HG03457 (cell line): ENCODE data around the gene MEFV.
"Not testable (repeated sequence)": the region's sequence is repeated elsewhere in the genome, so short reads cannot be mapped to it uniquely, and the experiment has no call there.

Experiments
- ATAC-seq: cut with Tn5 transposase; IDR thresholded peaks from one replicate; pipeline ENCODE4 v1.9.1; 2021; ENCODE audit warnings: moderate number of reproducible peaks; ENCODE audit not compliant: unreplicated experiment

Gene MEFV

GRCh38 chr16:3256146-3256865 is at the start of gene MEFV:
Gene MEFV (minus strand): TSS chr16:3256633. CDS start chr16:3256587, 46 bp downstream.
- ATAC-seq, result no peak

GRCh38 chr16:3306078-3306477 is 49.6 kb upstream of the MEFV start:
- no peak for ATAC-seq

GRCh38 chr16:3305109-3306068 is 49.0 kb upstream of the MEFV start, which contains the start of the genes TIGD7 and ZNF75A:
Gene TIGD7 (minus strand): TSS chr16:3305430. CDS start chr16:3300614, 4,816 bp downstream.
Gene ZNF75A (plus strand): TSS chr16:3305497. CDS start chr16:3308429, 2,932 bp downstream.
- ATAC-seq, result peak; percentile 90

- ATAC-seq, result no peak
Observed at GRCh38 chr16:3304370-3304769, 47.9 kb upstream of the MEFV start.

- no peak for ATAC-seq
Observed at GRCh38 chr16:3295783-3296182, 39.4 kb upstream of the MEFV start.

- ATAC-seq, result no peak
Observed at GRCh38 chr16:3295209-3295608, 38.8 kb upstream of the MEFV start.

GRCh38 chr16:3292604-3293003 is 36.2 kb upstream of the MEFV start:
- no peak for ATAC-seq

- ATAC-seq, result no peak
Observed at GRCh38 chr16:3289998-3290673, 33.7 kb upstream of the MEFV start.

- no peak for ATAC-seq
Observed at GRCh38 chr16:3285131-3285530, 28.7 kb upstream of the MEFV start.

GRCh38 chr16:3283543-3284447 is 27.4 kb upstream of the MEFV start:
- no peak for ATAC-seq

- ATAC-seq, result peak; percentile 63
Observed at GRCh38 chr16:3282730-3283542, 26.5 kb upstream of the MEFV start, which contains the start of gene ZNF263. Gene ZNF263 (plus strand): TSS chr16:3283491. CDS start chr16:3283819, 328 bp downstream.

GRCh38 chr16:3282103-3282729 is 25.8 kb upstream of the MEFV start:
- ATAC-seq, result peak; percentile 28

GRCh38 chr16:3281222-3281820 is 24.9 kb upstream of the MEFV start:
- ATAC-seq, result no peak

GRCh38 chr16:3276679-3277078 is 20.2 kb upstream of the MEFV start:
- ATAC-seq, result no peak

GRCh38 chr16:3274947-3275346 is 18.5 kb upstream of the MEFV start:
- no peak for ATAC-seq

- no peak for ATAC-seq
Observed at GRCh38 chr16:3274490-3274889, 18.1 kb upstream of the MEFV start.

- not testable (repeated sequence) for ATAC-seq
Observed at GRCh38 chr16:3271281-3271680, 14.8 kb upstream of the MEFV start.

GRCh38 chr16:3270718-3271117 is 14.3 kb upstream of the MEFV start:
- ATAC-seq, result not testable (repeated sequence)
